ENCODE results near the gene RER1.

DNA sequence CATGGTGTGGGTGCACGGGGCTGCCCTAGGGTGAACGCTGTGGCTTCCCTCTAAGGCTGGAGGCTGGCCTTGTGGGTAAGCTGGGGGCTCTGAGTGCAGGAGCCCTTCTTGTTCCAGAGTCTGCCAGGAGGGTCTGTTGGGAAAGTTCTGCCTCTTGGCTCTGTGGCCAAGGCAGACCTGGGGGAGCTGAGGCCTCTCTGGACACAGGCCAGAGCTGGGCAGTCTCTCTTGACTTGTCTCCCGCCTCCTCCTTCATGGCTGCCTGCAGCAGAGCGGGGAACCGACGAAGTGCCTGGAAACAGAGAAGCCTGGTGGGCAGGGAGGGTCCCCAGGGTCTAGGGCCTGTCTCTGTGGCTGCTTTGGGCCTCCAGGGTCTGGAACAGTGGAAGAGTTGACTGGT lies 51.0 kb downstream of the RER1 start:
- TF ChIP-seq, protein P1, sequence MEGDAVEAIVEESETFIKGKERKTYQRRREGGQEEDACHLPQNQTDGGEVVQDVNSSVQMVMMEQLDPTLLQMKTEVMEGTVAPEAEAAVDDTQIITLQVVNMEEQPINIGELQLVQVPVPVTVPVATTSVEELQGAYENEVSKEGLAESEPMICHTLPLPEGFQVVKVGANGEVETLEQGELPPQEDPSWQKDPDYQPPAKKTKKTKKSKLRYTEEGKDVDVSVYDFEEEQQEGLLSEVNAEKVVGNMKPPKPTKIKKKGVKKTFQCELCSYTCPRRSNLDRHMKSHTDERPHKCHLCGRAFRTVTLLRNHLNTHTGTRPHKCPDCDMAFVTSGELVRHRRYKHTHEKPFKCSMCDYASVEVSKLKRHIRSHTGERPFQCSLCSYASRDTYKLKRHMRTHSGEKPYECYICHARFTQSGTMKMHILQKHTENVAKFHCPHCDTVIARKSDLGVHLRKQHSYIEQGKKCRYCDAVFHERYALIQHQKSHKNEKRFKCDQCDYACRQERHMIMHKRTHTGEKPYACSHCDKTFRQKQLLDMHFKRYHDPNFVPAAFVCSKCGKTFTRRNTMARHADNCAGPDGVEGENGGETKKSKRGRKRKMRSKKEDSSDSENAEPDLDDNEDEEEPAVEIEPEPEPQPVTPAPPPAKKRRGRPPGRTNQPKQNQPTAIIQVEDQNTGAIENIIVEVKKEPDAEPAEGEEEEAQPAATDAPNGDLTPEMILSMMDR (IDR thresholded peaks at IDR 0.05), result no peak
- TF ChIP-seq, protein P2, sequence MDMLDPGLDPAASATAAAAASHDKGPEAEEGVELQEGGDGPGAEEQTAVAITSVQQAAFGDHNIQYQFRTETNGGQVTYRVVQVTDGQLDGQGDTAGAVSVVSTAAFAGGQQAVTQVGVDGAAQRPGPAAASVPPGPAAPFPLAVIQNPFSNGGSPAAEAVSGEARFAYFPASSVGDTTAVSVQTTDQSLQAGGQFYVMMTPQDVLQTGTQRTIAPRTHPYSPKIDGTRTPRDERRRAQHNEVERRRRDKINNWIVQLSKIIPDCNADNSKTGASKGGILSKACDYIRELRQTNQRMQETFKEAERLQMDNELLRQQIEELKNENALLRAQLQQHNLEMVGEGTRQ (CRISPR knock-in tag; IDR thresholded peaks at IDR 0.05), result no peak
- TF ChIP-seq ZNF416 (CRISPR knock-in tag; IDR thresholded peaks at IDR 0.05) (no peak), NR2C2 (CRISPR knock-in tag; IDR thresholded peaks at IDR 0.05) (no peak), MYBL2 (CRISPR knock-in tag; IDR thresholded peaks at IDR 0.05) (no peak), CREM (CRISPR knock-in tag; IDR thresholded peaks at IDR 0.05) (no peak), ESRRA (CRISPR knock-in tag; IDR thresholded peaks at IDR 0.05; ENCODE audit: borderline replicate concordance) (no peak), ZBTB21 (CRISPR knock-in tag; IDR thresholded peaks at IDR 0.05; ENCODE audit: borderline replicate concordance) (no peak), SMAD3 (CRISPR knock-in tag; IDR thresholded peaks at IDR 0.05; ENCODE audit: borderline replicate concordance) (no peak), NFE2L1 (CRISPR knock-in tag; IDR thresholded peaks at IDR 0.05) (no peak)
- TF ChIP-seq, protein P3, sequence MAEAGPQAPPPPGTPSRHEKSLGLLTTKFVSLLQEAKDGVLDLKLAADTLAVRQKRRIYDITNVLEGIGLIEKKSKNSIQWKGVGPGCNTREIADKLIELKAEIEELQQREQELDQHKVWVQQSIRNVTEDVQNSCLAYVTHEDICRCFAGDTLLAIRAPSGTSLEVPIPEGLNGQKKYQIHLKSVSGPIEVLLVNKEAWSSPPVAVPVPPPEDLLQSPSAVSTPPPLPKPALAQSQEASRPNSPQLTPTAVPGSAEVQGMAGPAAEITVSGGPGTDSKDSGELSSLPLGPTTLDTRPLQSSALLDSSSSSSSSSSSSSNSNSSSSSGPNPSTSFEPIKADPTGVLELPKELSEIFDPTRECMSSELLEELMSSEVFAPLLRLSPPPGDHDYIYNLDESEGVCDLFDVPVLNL (CRISPR knock-in tag; IDR thresholded peaks at IDR 0.05; ENCODE audit: borderline replicate concordance, low read depth), result no peak
- TF ChIP-seq, protein P4, sequence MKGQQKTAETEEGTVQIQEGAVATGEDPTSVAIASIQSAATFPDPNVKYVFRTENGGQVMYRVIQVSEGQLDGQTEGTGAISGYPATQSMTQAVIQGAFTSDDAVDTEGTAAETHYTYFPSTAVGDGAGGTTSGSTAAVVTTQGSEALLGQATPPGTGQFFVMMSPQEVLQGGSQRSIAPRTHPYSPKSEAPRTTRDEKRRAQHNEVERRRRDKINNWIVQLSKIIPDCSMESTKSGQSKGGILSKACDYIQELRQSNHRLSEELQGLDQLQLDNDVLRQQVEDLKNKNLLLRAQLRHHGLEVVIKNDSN (CRISPR knock-in tag; IDR thresholded peaks at IDR 0.05), result no peak
- TF ChIP-seq, protein P5, sequence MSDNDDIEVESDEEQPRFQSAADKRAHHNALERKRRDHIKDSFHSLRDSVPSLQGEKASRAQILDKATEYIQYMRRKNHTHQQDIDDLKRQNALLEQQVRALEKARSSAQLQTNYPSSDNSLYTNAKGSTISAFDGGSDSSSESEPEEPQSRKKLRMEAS (CRISPR knock-in tag; IDR thresholded peaks at IDR 0.05), result no peak

Measured in WTC11 (cell line).